SH-SY5Y (cell line): ENCODE results near the gene SYNE2.

Experiments
- GATA2 ChIP-seq: IDR thresholded peaks from 2 replicates; pipeline ENCODE4 v1.6.1; 2011; ENCODE audit warnings: mild to moderate bottlenecking, low read depth, low read length
- GATA3 ChIP-seq: IDR thresholded peaks from 2 replicates; pipeline ENCODE4 v1.6.1; 2011; ENCODE audit warnings: low read depth, mild to moderate bottlenecking, low read length, moderate library complexity

DNA sequence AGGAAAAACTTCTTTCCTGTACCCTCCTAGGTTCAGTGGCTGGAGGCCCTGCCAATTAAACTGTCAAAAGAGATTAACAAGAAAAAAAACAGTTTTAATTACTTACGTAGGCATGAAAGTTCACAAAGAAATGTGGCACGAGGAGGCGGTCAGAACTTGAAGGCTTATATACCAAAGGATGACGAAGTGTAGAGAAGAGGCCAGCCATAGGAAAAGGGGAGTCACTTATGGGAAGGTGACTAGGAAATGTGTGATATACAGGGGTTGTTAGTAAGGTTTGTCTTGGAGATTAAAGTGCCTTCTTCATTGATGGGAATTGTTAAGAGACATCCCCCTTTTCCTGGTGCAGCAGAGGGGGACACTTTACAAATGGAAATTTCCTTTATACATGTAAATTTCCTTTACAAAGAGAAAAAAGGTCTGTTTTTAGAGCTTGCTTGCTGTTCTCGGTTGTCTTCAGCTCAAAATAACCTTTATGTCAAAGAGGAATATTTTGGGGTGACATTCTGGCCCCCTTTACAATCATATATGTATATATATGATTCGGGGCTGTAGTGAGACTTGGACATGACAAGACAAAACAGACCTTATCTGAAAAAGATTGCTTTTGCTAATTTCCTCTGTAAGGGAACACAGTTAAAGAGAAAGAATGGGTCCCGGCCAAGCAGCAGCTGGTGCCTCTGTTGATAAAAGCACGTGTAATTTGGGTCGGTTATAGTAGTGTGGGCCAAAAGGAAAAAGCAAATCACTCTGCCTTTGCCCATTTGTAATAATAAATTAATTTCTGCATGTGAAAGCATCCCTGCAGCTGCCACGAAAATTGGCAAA, 38.6 kb downstream of the SYNE2 start:
- TF ChIP-seq GATA2 (no peak), GATA3 (no peak)
